ENCODE measurements around the gene CTPS1.

GRCh38 chr1:40931601-40932000 is 47.9 kb upstream of the CTPS1 start:
- no peak for TF ChIP-seq CTCF (conservative IDR thresholded peaks at IDR 0.05; ENCODE audit: low read length)
- no peak for TF ChIP-seq EZH2phosphoT487 (IDR thresholded peaks at IDR 0.05; ENCODE audit: borderline replicate concordance)

All from Loucy (cell line).